GM12874 (cell line): ENCODE results near the gene PPP5C.

Source experiments
- CTCF ChIP-seq: IDR thresholded peaks from 2 replicates; pipeline ENCODE4 v1.5.1; 2011; ENCODE audit warnings: low read depth, mild to moderate bottlenecking, control low read depth, low read length, moderate library complexity; ENCODE audit not compliant: insufficient read depth

Gene PPP5C

GRCh38 chr19:46431824-46432223 lies 84.9 kb downstream of the PPP5C start:
- TF ChIP-seq CTCF: peak; percentile 20; the same call in 1 of the 2 replicates

- no peak for TF ChIP-seq CTCF
Measured at GRCh38 chr19:46435009-46435408, 88.1 kb downstream of the PPP5C start.
